Hepatocyte (in vitro differentiated cells): ENCODE measurements around the gene ANAPC1.

Experiments
- EZH2 ChIP-seq: fragments of 200-600 bp; sonication (generic); IDR thresholded peaks from 2 replicates; pipeline ENCODE4 v1.6.1; 2016; ENCODE audit warnings: antibody characterized with exemption, mild to moderate bottlenecking, borderline replicate concordance
- TF ChIP-seq, protein P1 (sequence below): fragments of 200-600 bp; sonication (generic); IDR thresholded peaks from 2 replicates; pipeline ENCODE4 v1.5.1; 2016; ENCODE audit warnings: antibody characterized with exemption, mild to moderate bottlenecking; ENCODE audit not compliant: poor library complexity

GRCh38 chr2:111919794-111920608 lies 36.0 kb upstream of the ANAPC1 start:
- no peak for TF ChIP-seq EZH2
- TF ChIP-seq, protein P1, sequence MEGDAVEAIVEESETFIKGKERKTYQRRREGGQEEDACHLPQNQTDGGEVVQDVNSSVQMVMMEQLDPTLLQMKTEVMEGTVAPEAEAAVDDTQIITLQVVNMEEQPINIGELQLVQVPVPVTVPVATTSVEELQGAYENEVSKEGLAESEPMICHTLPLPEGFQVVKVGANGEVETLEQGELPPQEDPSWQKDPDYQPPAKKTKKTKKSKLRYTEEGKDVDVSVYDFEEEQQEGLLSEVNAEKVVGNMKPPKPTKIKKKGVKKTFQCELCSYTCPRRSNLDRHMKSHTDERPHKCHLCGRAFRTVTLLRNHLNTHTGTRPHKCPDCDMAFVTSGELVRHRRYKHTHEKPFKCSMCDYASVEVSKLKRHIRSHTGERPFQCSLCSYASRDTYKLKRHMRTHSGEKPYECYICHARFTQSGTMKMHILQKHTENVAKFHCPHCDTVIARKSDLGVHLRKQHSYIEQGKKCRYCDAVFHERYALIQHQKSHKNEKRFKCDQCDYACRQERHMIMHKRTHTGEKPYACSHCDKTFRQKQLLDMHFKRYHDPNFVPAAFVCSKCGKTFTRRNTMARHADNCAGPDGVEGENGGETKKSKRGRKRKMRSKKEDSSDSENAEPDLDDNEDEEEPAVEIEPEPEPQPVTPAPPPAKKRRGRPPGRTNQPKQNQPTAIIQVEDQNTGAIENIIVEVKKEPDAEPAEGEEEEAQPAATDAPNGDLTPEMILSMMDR: no peak
